ENCODE results near the gene ERBB4.

Gene ERBB4

GRCh38 chr2:212530991-212531390 is 7.6 kb downstream of the ERBB4 start:
- H3F3A ChIP-seq (ENCODE audit: low read depth), result peaks cover 4% of the 10 kb centered on the region; the same call in 1 of the 2 replicates
- H3K9me3 ChIP-seq (ENCODE audit: insufficient read depth, low read depth, low read length), result no peaks in the 10 kb centered on the region
- no peak overlapping the region for H3K9ac ChIP-seq (ENCODE audit: low read depth, low read length, poor library complexity, severe bottlenecking)
- no peak overlapping the region for H3K4me3 ChIP-seq (ENCODE audit: low read length, poor library complexity, severe bottlenecking)
- peaks cover 41% of the 10 kb centered on the region for H3K4me1 ChIP-seq (ENCODE audit: insufficient read depth, low read length, poor library complexity, severe bottlenecking)
- no peaks in the 10 kb centered on the region for H4K20me1 ChIP-seq (ENCODE audit: insufficient read depth, low read length, poor library complexity, severe bottlenecking)
- H3K79me2 ChIP-seq (ENCODE audit: insufficient read depth, low read length), result no peaks in the 10 kb centered on the region
- H3K27me3 ChIP-seq (ENCODE audit: insufficient read depth, low read length, poor library complexity, severe bottlenecking), result no peaks in the 10 kb centered on the region
- H3K4me2 ChIP-seq (ENCODE audit: low read depth, low read length, poor library complexity, severe bottlenecking), result peak overlapping the region; percentile 47
- no peak for TF ChIP-seq CTCF (conservative IDR thresholded peaks at IDR 0.05; ENCODE audit: low read length)
- TF ChIP-seq EZH2phosphoT487 (IDR thresholded peaks at IDR 0.05; ENCODE audit: borderline replicate concordance), result no peak
- no peaks in the 10 kb centered on the region for H3K9me2 ChIP-seq (replicated peaks; ENCODE audit: low read depth, low read length)
- peak overlapping the region; percentile 71 for H2AFZ ChIP-seq (ENCODE audit: low read length)
- no peaks in the 10 kb centered on the region for H3K36me3 ChIP-seq (ENCODE audit: insufficient read depth, low read length)

- no peaks in the 10 kb centered on the region for H3K9me3 ChIP-seq (ENCODE audit: insufficient read depth, low read depth, low read length)
- no peaks in the 10 kb centered on the region for H3K36me3 ChIP-seq (ENCODE audit: insufficient read depth, low read length)
- H3K4me3 ChIP-seq (ENCODE audit: low read length, poor library complexity, severe bottlenecking), result no peak overlapping the region
Measured at GRCh38 chr2:212530373-212530772, 8.2 kb downstream of the ERBB4 start.

GRCh38 chr2:212528106-212528856 is 10.3 kb downstream of the ERBB4 start:
- Histone ChIP-seq H3K27me3 (ENCODE audit: insufficient read depth, low read length, poor library complexity, severe bottlenecking) (no peaks in the 10 kb centered on the region), H4K20me1 (ENCODE audit: insufficient read depth, low read length, poor library complexity, severe bottlenecking) (no peaks in the 10 kb centered on the region), H3K9me2 (replicated peaks; ENCODE audit: low read depth, low read length) (no peaks in the 10 kb centered on the region), H2AFZ (ENCODE audit: low read length) (peak overlapping the region; percentile 64), H3F3A (ENCODE audit: low read depth) (peaks cover 4% of the 10 kb centered on the region; the same call in 1 of the 2 replicates), H3K79me2 (ENCODE audit: insufficient read depth, low read length) (no peaks in the 10 kb centered on the region), H3K36me3 (ENCODE audit: insufficient read depth, low read length) (no peaks in the 10 kb centered on the region), H3K4me2 (ENCODE audit: low read depth, low read length, poor library complexity, severe bottlenecking) (no peak overlapping the region), H3K9ac (ENCODE audit: low read depth, low read length, poor library complexity, severe bottlenecking) (no peak overlapping the region), H3K9me3 (ENCODE audit: insufficient read depth, low read depth, low read length) (no peaks in the 10 kb centered on the region), H3K4me1 (ENCODE audit: insufficient read depth, low read length, poor library complexity, severe bottlenecking) (peaks cover 36% of the 10 kb centered on the region), H3K4me3 (ENCODE audit: low read length, poor library complexity, severe bottlenecking) (no peak overlapping the region)
- TF ChIP-seq EZH2phosphoT487 (IDR thresholded peaks at IDR 0.05; ENCODE audit: borderline replicate concordance) (no peak), CTCF (conservative IDR thresholded peaks at IDR 0.05; ENCODE audit: low read length) (peak; percentile 68)

More at GRCh38 chr2:212530373-212530772, 8.2 kb downstream of the ERBB4 start:
- no peaks in the 10 kb centered on the region for H4K20me1 ChIP-seq (ENCODE audit: insufficient read depth, low read length, poor library complexity, severe bottlenecking)
- no peaks in the 10 kb centered on the region for H3K9me2 ChIP-seq (replicated peaks; ENCODE audit: low read depth, low read length)
- H3F3A ChIP-seq (ENCODE audit: low read depth), result peaks cover 4% of the 10 kb centered on the region; the same call in 1 of the 2 replicates
- TF ChIP-seq CTCF (conservative IDR thresholded peaks at IDR 0.05; ENCODE audit: low read length), result no peak
- TF ChIP-seq EZH2phosphoT487 (IDR thresholded peaks at IDR 0.05; ENCODE audit: borderline replicate concordance), result no peak
- no peaks in the 10 kb centered on the region for H3K27me3 ChIP-seq (ENCODE audit: insufficient read depth, low read length, poor library complexity, severe bottlenecking)
- 0 out of 2 replicates have a peak overlapping the region, but pooled peaks have one; percentile 71 for H2AFZ ChIP-seq (ENCODE audit: low read length)
- H3K79me2 ChIP-seq (ENCODE audit: insufficient read depth, low read length), result no peaks in the 10 kb centered on the region
- H3K4me2 ChIP-seq (ENCODE audit: low read depth, low read length, poor library complexity, severe bottlenecking), result peak overlapping the region; percentile 47
- peaks cover 41% of the 10 kb centered on the region for H3K4me1 ChIP-seq (ENCODE audit: insufficient read depth, low read length, poor library complexity, severe bottlenecking)
- no peak overlapping the region for H3K9ac ChIP-seq (ENCODE audit: low read depth, low read length, poor library complexity, severe bottlenecking)
